Fibroblast of skin of back (primary cell): ENCODE data around the gene CALHM4. TPM values are rescaled to one million over a fixed set of nuclear protein-coding genes. Genes with fewer than 3 reads are reported as not detected.

Experiments
- DNase-seq: peaks from one replicate; pipeline ENCODE4 v3.0.0-alpha.2; 2013
- polyA plus RNA-seq, 2 experiments: library from polyadenylated mRNA; unstranded; fragments of 120-200 nt; gene quantifications; one replicate each; pipeline ENCODE4 v1.2.1, GENCODE V29; 2013; ENCODE audit not compliant: insufficient read length in 2 of 2

CALHM4 gene
- not detected for polyA plus RNA-seq (2013, experiment 1 of 2; ENCODE audit: insufficient read length)
- polyA plus RNA-seq (2013, experiment 2 of 2; ENCODE audit: insufficient read length), result not detected

- no peak for DNase-seq
Measured at GRCh38 chr6:116553451-116553850, at the start of gene CALHM4. Gene CALHM4, plus strand, starts transcription at chr6:116553751. Its CDS starts 43 bp downstream, at chr6:116553794.

GRCh38 chr6:116507324-116507723 is 46.2 kb upstream of the CALHM4 start:
- DNase-seq, result no peak

GRCh38 chr6:116508527-116508926 is 45.0 kb upstream of the CALHM4 start:
- DNase-seq, result no peak

GRCh38 chr6:116511424-116512110 is 42.0 kb upstream of the CALHM4 start, which contains the start of gene CALHM5:
Gene CALHM5, plus strand, starts transcription at chr6:116511639. Its CDS starts 58 bp downstream, at chr6:116511697.
- DNase-seq, result peak; percentile 92

GRCh38 chr6:116512111-116512559 is 41.4 kb upstream of the CALHM4 start:
- DNase-seq, result no peak

GRCh38 chr6:116512734-116513133 is 40.8 kb upstream of the CALHM4 start:
- no peak for DNase-seq

- DNase-seq, result no peak
Measured at GRCh38 chr6:116513224-116513875, 40.2 kb upstream of the CALHM4 start.

GRCh38 chr6:116514111-116514510 is 39.4 kb upstream of the CALHM4 start:
- DNase-seq, result no peak

- no peak for DNase-seq
Measured at GRCh38 chr6:116515141-116515540, 38.4 kb upstream of the CALHM4 start.

- no peak for DNase-seq
Measured at GRCh38 chr6:116518621-116519368, 34.8 kb upstream of the CALHM4 start.

- DNase-seq, result no peak
Measured at GRCh38 chr6:116522896-116523295, 30.7 kb upstream of the CALHM4 start.

GRCh38 chr6:116524236-116524635 is 29.3 kb upstream of the CALHM4 start:
- DNase-seq, result no peak

GRCh38 chr6:116528133-116528532 is 25.4 kb upstream of the CALHM4 start:
- DNase-seq, result no peak

GRCh38 chr6:116528780-116529179 is 24.8 kb upstream of the CALHM4 start:
- DNase-seq, result peak; percentile 46

- no peak for DNase-seq
Measured at GRCh38 chr6:116529466-116530290, 23.9 kb upstream of the CALHM4 start.

GRCh38 chr6:116530436-116530835 is 23.1 kb upstream of the CALHM4 start:
- DNase-seq, result no peak

- DNase-seq, result peak; percentile 70
Measured at GRCh38 chr6:116531675-116532570, 21.6 kb upstream of the CALHM4 start.

GRCh38 chr6:116533233-116533957 is 20.2 kb upstream of the CALHM4 start:
- no peak for DNase-seq

GRCh38 chr6:116535109-116535508 is 18.4 kb upstream of the CALHM4 start:
- peak; percentile 30 for DNase-seq

- DNase-seq, result peak; percentile 72
Measured at GRCh38 chr6:116536216-116536621, 17.3 kb upstream of the CALHM4 start.
